ENCODE measurements around the gene PLEKHA7. TPM values are rescaled to one million over a fixed set of nuclear protein-coding genes. Genes with fewer than 3 reads are reported as not detected.

Gene PLEKHA7
- total RNA-seq, 1 donor from 2014 or later = 9.5 TPM

GRCh38 chr11:16759857-16760508 lies 254.2 kb downstream of the PLEKHA7 start:
- no peak overlapping the region for H3K27ac ChIP-seq
- no peak for TF ChIP-seq CTCF (IDR thresholded peaks at IDR 0.05)
- H3K27me3 ChIP-seq = no peaks in the 10 kb centered on the region
- no peaks in the 10 kb centered on the region for H3K4me1 ChIP-seq
- intact Hi-C loops (cut with DNase I) = no loop called here
- H3K4me3 ChIP-seq = no peak overlapping the region
- DNase-seq (ENCODE audit: low spot score in 2 of 2) = no peak
- H3K36me3 ChIP-seq = peaks cover 22 to 33% of the 10 kb centered on the region in 2 donors
- no peaks in the 10 kb centered on the region for H3K9me3 ChIP-seq

DNA sequence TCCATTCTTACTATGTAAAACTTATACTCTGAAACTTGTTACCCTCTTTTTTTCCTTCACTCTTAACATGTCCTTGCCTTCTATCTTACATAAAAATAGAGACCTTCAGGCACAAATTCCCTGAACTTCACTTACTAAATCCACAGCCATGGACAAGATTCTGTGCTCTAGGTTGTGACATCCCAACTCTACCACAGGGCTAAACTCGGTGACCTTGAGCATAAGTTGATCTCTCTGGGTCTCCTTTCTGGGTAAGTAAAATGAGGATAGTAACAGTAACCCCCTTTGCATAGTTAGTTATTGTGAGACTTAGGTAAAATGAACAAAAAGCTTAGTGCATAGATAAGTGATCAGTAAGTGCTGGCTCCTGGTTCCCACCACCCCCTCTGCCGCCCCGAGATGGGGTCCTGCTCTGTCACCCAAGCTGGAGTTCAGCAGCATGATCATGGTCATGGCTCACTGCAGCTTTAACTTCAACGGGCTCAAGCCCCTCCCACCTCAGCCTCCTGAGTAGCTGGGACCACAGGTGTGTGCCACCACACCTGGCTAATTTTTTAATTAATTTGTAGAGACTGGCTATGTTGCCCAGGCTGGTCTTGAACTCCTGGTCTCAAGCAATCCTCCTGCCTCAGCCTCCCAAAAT lies 255.7 kb downstream of the PLEKHA7 start:
- TF ChIP-seq CTCF (IDR thresholded peaks at IDR 0.05) = no peak
- Histone ChIP-seq H3K4me1 (no peaks in the 10 kb centered on the region), H3K36me3 (peaks cover 33 to 48% of the 10 kb centered on the region in 2 donors), H3K27me3 (no peaks in the 10 kb centered on the region), H3K4me3 (no peak overlapping the region), H3K9me3 (no peaks in the 10 kb centered on the region), H3K27ac (no peak overlapping the region)
- intact Hi-C loops (cut with DNase I) = no loop called here
- DNase-seq (ENCODE audit: low spot score in 2 of 2) = no peak

- Histone ChIP-seq H3K27ac (no peak overlapping the region), H3K4me3 (no peak overlapping the region), H3K9me3 (no peaks in the 10 kb centered on the region), H3K36me3 (peaks cover 75 to 98% of the 10 kb centered on the region in 2 donors), H3K27me3 (no peaks in the 10 kb centered on the region), H3K4me1 (no peaks in the 10 kb centered on the region)
- no peak for TF ChIP-seq CTCF (IDR thresholded peaks at IDR 0.05)
- DNase-seq (ENCODE audit: low spot score in 2 of 2) = no peak
- intact Hi-C loops (cut with DNase I) = no loop called here
Measured at GRCh38 chr11:16750417-16750816, 263.8 kb downstream of the PLEKHA7 start.

DNA sequence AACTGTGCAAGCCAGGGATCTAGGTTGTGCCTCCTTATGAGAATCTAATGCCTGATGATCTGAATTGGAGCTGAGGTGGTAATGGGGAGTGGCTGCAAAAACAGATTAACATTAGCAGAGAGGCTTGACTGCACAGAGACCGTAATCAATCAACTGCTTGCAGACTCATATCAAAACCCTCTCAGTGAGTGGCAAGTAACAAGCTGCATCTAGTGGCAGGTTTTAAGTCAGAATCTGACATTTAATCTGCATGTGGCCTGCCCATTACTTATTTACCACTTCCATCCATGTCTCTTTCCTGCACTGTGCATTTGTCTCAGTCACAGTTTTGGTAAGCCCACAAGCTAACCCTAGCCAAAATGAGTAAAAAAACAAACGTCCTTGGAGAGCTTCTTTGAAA lies 264.5 kb downstream of the PLEKHA7 start:
- no peak for TF ChIP-seq CTCF (IDR thresholded peaks at IDR 0.05)
- Histone ChIP-seq H3K36me3 (peaks cover 74 to 95% of the 10 kb centered on the region in 2 donors), H3K9me3 (no peaks in the 10 kb centered on the region), H3K4me1 (no peaks in the 10 kb centered on the region), H3K4me3 (no peak overlapping the region), H3K27me3 (no peaks in the 10 kb centered on the region), H3K27ac (no peak overlapping the region)
- no peak for DNase-seq (ENCODE audit: low spot score in 2 of 2)
- intact Hi-C loops (cut with DNase I) = no loop called here

DNA sequence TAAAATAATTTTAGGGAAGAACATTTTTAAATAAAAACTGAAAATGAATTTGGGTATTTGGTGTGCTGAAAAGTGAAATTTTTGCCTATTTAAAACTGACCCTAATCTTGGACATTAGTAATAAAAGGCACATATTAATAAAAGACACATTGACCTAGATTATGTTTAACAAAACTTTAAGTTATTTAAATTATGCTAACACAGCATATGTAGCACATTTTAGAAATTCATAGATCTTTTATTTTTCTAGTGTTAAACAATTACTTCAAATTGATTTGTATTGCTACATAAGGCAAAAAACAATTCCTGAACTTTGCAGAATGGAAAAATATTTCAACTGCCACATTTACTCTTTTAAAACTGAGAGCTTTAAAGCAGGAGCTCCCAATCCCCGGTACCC lies 265.1 kb downstream of the PLEKHA7 start:
- H3K27me3 ChIP-seq = no peaks in the 10 kb centered on the region
- intact Hi-C loops (cut with DNase I) = no loop called here
- H3K36me3 ChIP-seq = peaks cover 68 to 89% of the 10 kb centered on the region in 2 donors
- no peak overlapping the region for H3K4me3 ChIP-seq
- H3K27ac ChIP-seq = no peak overlapping the region
- TF ChIP-seq CTCF (IDR thresholded peaks at IDR 0.05) = no peak
- no peaks in the 10 kb centered on the region for H3K4me1 ChIP-seq
- no peaks in the 10 kb centered on the region for H3K9me3 ChIP-seq
- DNase-seq (ENCODE audit: low spot score in 2 of 2) = no peak

Measured in ascending aorta (tissue), 2 donors.